ENCODE measurements around the gene TMEM178A. TPM values are rescaled to one million over a fixed set of nuclear protein-coding genes. Genes with fewer than 3 reads are reported as not detected.

TMEM178A gene
- total RNA-seq, 1 experiment from 2014 or later, result 7.5 TPM

DNA sequence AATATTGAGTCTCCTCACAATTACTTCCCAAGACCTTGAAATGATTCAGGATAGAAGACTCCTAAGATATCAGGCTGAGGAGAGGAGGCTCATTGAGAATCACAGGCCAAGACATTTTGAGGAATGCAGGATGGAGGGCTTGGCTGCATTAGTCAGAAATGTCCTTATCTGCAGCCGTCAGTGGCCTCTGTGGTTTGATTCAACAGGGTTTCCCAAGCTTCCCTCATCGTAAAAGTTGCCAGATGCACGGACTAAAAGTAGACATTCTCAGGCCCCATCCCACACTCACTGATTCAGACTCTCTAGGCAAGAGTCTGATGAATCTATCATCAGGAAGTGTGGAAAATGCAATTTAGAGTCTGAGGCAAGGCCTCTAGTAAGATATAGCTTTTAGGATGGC lies 34.0 kb upstream of the TMEM178A start:
- no peak overlapping the region for H3K4me3 Mint-ChIP-seq
- Histone ChIP-seq H3K14ac (ENCODE audit: insufficient read depth, low read length) (no peak overlapping the region), H3K56ac (ENCODE audit: insufficient read length, low read depth, low read length) (no peak overlapping the region), H2BK15ac (ENCODE audit: low read depth, low read length) (no peak overlapping the region), H3K23me2 (ENCODE audit: insufficient read length, low read depth, low read length, poor library complexity, severe bottlenecking) (no peaks in the 10 kb centered on the region), H3K23ac (ENCODE audit: insufficient read length, low read depth, low read length) (no peak overlapping the region), H3K4ac (ENCODE audit: low read depth, low read length) (no peak overlapping the region), H3K9me3 (ENCODE audit: control insufficient read depth, low read depth, low read length) (no peaks in the 10 kb centered on the region), H3K18ac (ENCODE audit: insufficient read length, low read depth, low read length) (no peak overlapping the region), H4K8ac (replicated peaks; ENCODE audit: insufficient read length, low read depth, low read length) (no peak overlapping the region), H3K9ac (ENCODE audit: extremely low read depth, insufficient read length, low read length) (no peak overlapping the region), H2BK20ac (ENCODE audit: low read depth, low read length, poor library complexity, severe bottlenecking) (no peak overlapping the region), H4K5ac (ENCODE audit: insufficient read length, low read depth, low read length) (no peak overlapping the region), H3T11ph (ENCODE audit: low read length) (no peak overlapping the region), H3K27ac (ENCODE audit: insufficient read length, low read depth, low read length) (no peak overlapping the region), H3K4me2 (ENCODE audit: insufficient read depth, insufficient read length, low read length) (no peak overlapping the region), H3K27me3 (ENCODE audit: insufficient read depth, low read length) (no peaks in the 10 kb centered on the region), H3K79me1 (ENCODE audit: insufficient read depth, low read depth, low read length, poor library complexity, severe bottlenecking) (no peaks in the 10 kb centered on the region), H2BK120ac (ENCODE audit: low read depth, low read length, poor library complexity, severe bottlenecking) (no peak overlapping the region), H2AFZ (ENCODE audit: low read length) (no peak overlapping the region), H2AK5ac (ENCODE audit: insufficient read length, low read length) (no peak overlapping the region), H3K79me2 (ENCODE audit: insufficient read depth, low read length) (no peaks in the 10 kb centered on the region), H4K20me1 (ENCODE audit: control insufficient read depth, insufficient read depth, insufficient read length) (no peaks in the 10 kb centered on the region), H2BK5ac (ENCODE audit: insufficient read length, low read length) (no peak overlapping the region), H4K91ac (ENCODE audit: insufficient read length, low read depth, low read length) (no peak overlapping the region), H2BK12ac (ENCODE audit: insufficient read length, low read depth, low read length) (no peak overlapping the region), H3K4me1 (ENCODE audit: insufficient read depth, low read length) (no peaks in the 10 kb centered on the region)
- H3K27me3 Mint-ChIP-seq (ENCODE audit: low read depth), result no peaks in the 10 kb centered on the region
- TF ChIP-seq, protein P1, sequence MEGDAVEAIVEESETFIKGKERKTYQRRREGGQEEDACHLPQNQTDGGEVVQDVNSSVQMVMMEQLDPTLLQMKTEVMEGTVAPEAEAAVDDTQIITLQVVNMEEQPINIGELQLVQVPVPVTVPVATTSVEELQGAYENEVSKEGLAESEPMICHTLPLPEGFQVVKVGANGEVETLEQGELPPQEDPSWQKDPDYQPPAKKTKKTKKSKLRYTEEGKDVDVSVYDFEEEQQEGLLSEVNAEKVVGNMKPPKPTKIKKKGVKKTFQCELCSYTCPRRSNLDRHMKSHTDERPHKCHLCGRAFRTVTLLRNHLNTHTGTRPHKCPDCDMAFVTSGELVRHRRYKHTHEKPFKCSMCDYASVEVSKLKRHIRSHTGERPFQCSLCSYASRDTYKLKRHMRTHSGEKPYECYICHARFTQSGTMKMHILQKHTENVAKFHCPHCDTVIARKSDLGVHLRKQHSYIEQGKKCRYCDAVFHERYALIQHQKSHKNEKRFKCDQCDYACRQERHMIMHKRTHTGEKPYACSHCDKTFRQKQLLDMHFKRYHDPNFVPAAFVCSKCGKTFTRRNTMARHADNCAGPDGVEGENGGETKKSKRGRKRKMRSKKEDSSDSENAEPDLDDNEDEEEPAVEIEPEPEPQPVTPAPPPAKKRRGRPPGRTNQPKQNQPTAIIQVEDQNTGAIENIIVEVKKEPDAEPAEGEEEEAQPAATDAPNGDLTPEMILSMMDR (conservative IDR thresholded peaks at IDR 0.05), result no peak
- H3K9me3 Mint-ChIP-seq, result peaks cover 5 to 8% of the 10 kb centered on the region in 2 experiments; a peak in 3 of 5 replicates
- H3K36me3 Mint-ChIP-seq (ENCODE audit: insufficient read depth in 1 of 3, low read depth in 3 of 3), result peaks cover 0 to 3% (median 0%) of the 10 kb centered on the region in 3 experiments; a peak in 1 of 7 replicates
- no peak overlapping the region for H3K27ac Mint-ChIP-seq
- H3K4me1 Mint-ChIP-seq, result peaks cover 0 to 1% of the 10 kb centered on the region in 2 experiments; a peak in 1 of 4 replicates
- WGBS (ENCODE audit: extremely low coverage, insufficient read length, low lambda C conversion rate), result no CpG with 5 or more reads among the region's 3 CpGs
- DNase-seq, result no peak

Data from H9 (cell line).